Endodermal cell (in vitro differentiated cells): ENCODE measurements around the gene MYL3. TPM values are rescaled to one million over a fixed set of nuclear protein-coding genes. Genes with fewer than 3 reads are reported as not detected.

Experiments
- DNase-seq: peaks from one replicate; pipeline ENCODE4 v3.0.0-alpha.2; 2017
- H3K27ac ChIP-seq: 2 replicates; pipeline ENCODE4 v1.5.1; 2013; ENCODE audit warnings: mild to moderate bottlenecking, low read depth, low read length, moderate library complexity
- H3K27me3 ChIP-seq: 2 replicates; pipeline ENCODE4 v1.6.1; 2013; ENCODE audit warnings: mild to moderate bottlenecking, low read length, moderate library complexity; ENCODE audit not compliant: insufficient read depth, control insufficient read depth, poor library complexity, severe bottlenecking
- H3K36me3 ChIP-seq: 2 replicates; pipeline ENCODE4 v1.7.0; 2013; ENCODE audit warnings: mild to moderate bottlenecking, low read length, moderate library complexity; ENCODE audit not compliant: control insufficient read depth, insufficient read depth
- H3K4me1 ChIP-seq: one replicate; pipeline ENCODE4 v1.7.0; 2013; ENCODE audit warnings: low read length; ENCODE audit not compliant: control insufficient read depth, insufficient read depth
- H3K4me3 ChIP-seq: 2 replicates; pipeline ENCODE4 v1.5.1; 2013; ENCODE audit warnings: mild to moderate bottlenecking, low read length, moderate library complexity
- H3K9ac ChIP-seq: 2 replicates; pipeline ENCODE4 v1.6.1; 2013; ENCODE audit warnings: mild to moderate bottlenecking, low read length, moderate library complexity; ENCODE audit not compliant: poor library complexity, severe bottlenecking; ENCODE audit errors: extremely low read depth
- H3K9me3 ChIP-seq: 2 replicates; pipeline ENCODE4 v1.6.1; 2013; ENCODE audit warnings: mild to moderate bottlenecking, low read length, moderate library complexity; ENCODE audit not compliant: control insufficient read depth
- H3K27ac Mint-ChIP-seq: 2 replicates; pipeline ENCODE4 v1.8.0; 2020; ENCODE audit warnings: mixed read lengths
- H3K27me3 Mint-ChIP-seq: 2 replicates; pipeline ENCODE4 v1.8.0; 2021; ENCODE audit warnings: mild to moderate bottlenecking, mixed read lengths; ENCODE audit not compliant: insufficient read depth
- H3K36me3 Mint-ChIP-seq: 2 replicates; pipeline ENCODE4 v1.8.0; 2020; ENCODE audit warnings: low read depth, mixed read lengths
- H3K4me1 Mint-ChIP-seq: 2 replicates; pipeline ENCODE4 v1.8.0; 2020; ENCODE audit warnings: mixed read lengths
- H3K4me3 Mint-ChIP-seq: 2 replicates; pipeline ENCODE4 v1.8.0; 2020; ENCODE audit warnings: mild to moderate bottlenecking, moderate library complexity, mixed read lengths
- H3K9me3 Mint-ChIP-seq: 2 replicates; pipeline ENCODE4 v1.8.0; 2020; ENCODE audit warnings: mild to moderate bottlenecking, mixed read lengths
- WGBS, 2 experiments: methylation state at CpG; one replicate each; pipeline versions ENCODE4 v1.1.5 to v1.1.7; 2013; ENCODE audit warnings: missing lambda C conversion rate in 2 of 2, mixed read lengths in 1 of 2; ENCODE audit not compliant: insufficient coverage in 1 of 2, insufficient read length in 1 of 2; 5-methylcytosine and 5-hydroxymethylcytosine counted together
- total RNA-seq, 2 donors: library from RNA; stranded (reverse); fragmentation: NEBNext Ultra II Directional in 1 of 2; extraction: Animal tissue kit (Norgen Biotek cat#: 25700) in 1 of 2; gene quantifications; 2 replicates in 1 of 2; 3 replicates in 1 of 2; pipeline ENCODE4 v1.2.1, GENCODE V29; 2021
- TF ChIP-seq, protein P1 (sequence below): fragments of 200-600 bp; sonication (generic); conservative IDR thresholded peaks from 2 replicates; pipeline ENCODE4 v1.5.0; 2021; ENCODE audit warnings: antibody characterized with exemption, mild to moderate bottlenecking

The MYL3 gene
- total RNA-seq, 2 donors from 2014 or later: 1.6 to 2.3 TPM

DNA sequence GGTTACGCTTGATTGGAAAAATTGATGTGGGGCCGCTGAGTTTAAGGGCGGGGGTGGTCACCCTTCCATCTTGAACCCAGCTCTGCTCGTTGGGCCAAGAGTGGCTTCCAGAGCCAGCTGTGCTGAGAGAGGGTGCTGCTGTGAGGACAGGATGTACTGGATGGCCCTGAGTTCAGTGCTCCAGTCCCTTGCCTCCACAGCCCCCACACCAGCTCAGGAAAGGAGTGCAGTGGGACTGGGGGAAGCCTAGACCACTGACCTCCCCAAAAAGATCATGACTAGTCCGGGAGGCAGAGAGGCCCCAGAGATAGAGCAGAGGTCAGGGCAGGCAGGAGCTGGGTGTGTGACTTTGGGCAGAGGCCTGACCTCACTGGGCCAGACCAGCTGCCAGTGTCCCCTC is 10.3 kb upstream of the MYL3 start:
- DNase-seq: no peak
- Histone ChIP-seq H3K27me3 (no peaks in the 10 kb centered on the region), H3K9ac (no peak overlapping the region), H3K9me3 (no peaks in the 10 kb centered on the region), H3K27ac (no peak overlapping the region), H3K4me3 (no peak overlapping the region), H3K4me1 (peaks cover 3% of the 10 kb centered on the region), H3K36me3 (no peaks in the 10 kb centered on the region)
- H3K27me3 Mint-ChIP-seq: peaks cover 56% of the 10 kb centered on the region
- H3K27ac Mint-ChIP-seq: no peak overlapping the region
- H3K4me1 Mint-ChIP-seq: peaks cover under 1% of the 10 kb centered on the region
- TF ChIP-seq, protein P1, sequence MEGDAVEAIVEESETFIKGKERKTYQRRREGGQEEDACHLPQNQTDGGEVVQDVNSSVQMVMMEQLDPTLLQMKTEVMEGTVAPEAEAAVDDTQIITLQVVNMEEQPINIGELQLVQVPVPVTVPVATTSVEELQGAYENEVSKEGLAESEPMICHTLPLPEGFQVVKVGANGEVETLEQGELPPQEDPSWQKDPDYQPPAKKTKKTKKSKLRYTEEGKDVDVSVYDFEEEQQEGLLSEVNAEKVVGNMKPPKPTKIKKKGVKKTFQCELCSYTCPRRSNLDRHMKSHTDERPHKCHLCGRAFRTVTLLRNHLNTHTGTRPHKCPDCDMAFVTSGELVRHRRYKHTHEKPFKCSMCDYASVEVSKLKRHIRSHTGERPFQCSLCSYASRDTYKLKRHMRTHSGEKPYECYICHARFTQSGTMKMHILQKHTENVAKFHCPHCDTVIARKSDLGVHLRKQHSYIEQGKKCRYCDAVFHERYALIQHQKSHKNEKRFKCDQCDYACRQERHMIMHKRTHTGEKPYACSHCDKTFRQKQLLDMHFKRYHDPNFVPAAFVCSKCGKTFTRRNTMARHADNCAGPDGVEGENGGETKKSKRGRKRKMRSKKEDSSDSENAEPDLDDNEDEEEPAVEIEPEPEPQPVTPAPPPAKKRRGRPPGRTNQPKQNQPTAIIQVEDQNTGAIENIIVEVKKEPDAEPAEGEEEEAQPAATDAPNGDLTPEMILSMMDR: no peak
- H3K36me3 Mint-ChIP-seq: no peaks in the 10 kb centered on the region
- H3K4me3 Mint-ChIP-seq: no peak overlapping the region
- no peaks in the 10 kb centered on the region for H3K9me3 Mint-ChIP-seq
- WGBS, 2 experiments: 94% methylated on average over 5 of the region's 5 CpGs; no CpG with 5 or more reads in 1 of the 2 experiments

- Histone ChIP-seq H3K4me1 (no peaks in the 10 kb centered on the region), H3K9ac (no peak overlapping the region), H3K27ac (no peak overlapping the region), H3K9me3 (no peaks in the 10 kb centered on the region), H3K36me3 (no peaks in the 10 kb centered on the region), H3K27me3 (no peaks in the 10 kb centered on the region), H3K4me3 (no peak overlapping the region)
- H3K4me3 Mint-ChIP-seq: no peak overlapping the region
- TF ChIP-seq, protein P1: no peak
- 92% methylated on average over 6 to 10 of the region's 10 CpGs for WGBS, 2 experiments
- H3K9me3 Mint-ChIP-seq: no peaks in the 10 kb centered on the region
- H3K27ac Mint-ChIP-seq: no peak overlapping the region
- H3K36me3 Mint-ChIP-seq: no peaks in the 10 kb centered on the region
- peaks cover 49% of the 10 kb centered on the region for H3K27me3 Mint-ChIP-seq
- H3K4me1 Mint-ChIP-seq: no peaks in the 10 kb centered on the region
- DNase-seq: no peak
Observed at GRCh38 chr3:46871222-46871621, 8.0 kb upstream of the MYL3 start.

GRCh38 chr3:46870651-46871050 is 7.4 kb upstream of the MYL3 start:
- Mint-ChIP-seq H3K9me3 (no peaks in the 10 kb centered on the region), H3K36me3 (no peaks in the 10 kb centered on the region), H3K4me3 (no peak overlapping the region), H3K4me1 (no peaks in the 10 kb centered on the region), H3K27me3 (peaks cover 45% of the 10 kb centered on the region), H3K27ac (no peak overlapping the region)
- Histone ChIP-seq H3K36me3 (no peaks in the 10 kb centered on the region), H3K9ac (no peak overlapping the region), H3K4me3 (no peak overlapping the region), H3K9me3 (no peaks in the 10 kb centered on the region), H3K4me1 (no peaks in the 10 kb centered on the region), H3K27ac (no peak overlapping the region), H3K27me3 (no peaks in the 10 kb centered on the region)
- TF ChIP-seq, protein P1: no peak
- 90 to 92% methylated on average over 2 to 5 of the region's 5 CpGs for WGBS, 2 experiments
- no peak for DNase-seq
